Loucy (cell line): Measurements from ENCODE around the gene TMEM69.

ENCODE experiments used
- H2AFZ ChIP-seq: fragments of 200-600 bp; sonication (generic); 2 replicates; pipeline ENCODE4 v1.6.0; 2016; ENCODE audit warnings: antibody characterized with exemption, mild to moderate bottlenecking, low read length, moderate library complexity
- H3F3A ChIP-seq: fragments of 200-600 bp; 2 replicates; pipeline ENCODE4 v1.6.0; 2016; ENCODE audit warnings: antibody characterized with exemption, low read depth, mild to moderate bottlenecking
- H3K27me3 ChIP-seq: fragments of 200-600 bp; sonication (generic); 2 replicates; pipeline ENCODE4 v1.6.1; 2014; ENCODE audit warnings: low read length, mild to moderate bottlenecking; ENCODE audit not compliant: insufficient read depth, poor library complexity, severe bottlenecking
- H3K36me3 ChIP-seq: fragments of 200-600 bp; sonication (generic); 2 replicates; pipeline ENCODE4 v1.6.1; 2016; ENCODE audit warnings: low read length; ENCODE audit not compliant: insufficient read depth
- H3K4me1 ChIP-seq: fragments of 200-600 bp; sonication (generic); 2 replicates; pipeline ENCODE4 v1.5.1; 2014; ENCODE audit warnings: low read length, mild to moderate bottlenecking; ENCODE audit not compliant: insufficient read depth, poor library complexity, severe bottlenecking
- H3K4me2 ChIP-seq: fragments of 200-600 bp; sonication (generic); 2 replicates; pipeline ENCODE4 v1.6.0; 2014; ENCODE audit warnings: antibody characterized with exemption, low read length, low read depth, mild to moderate bottlenecking; ENCODE audit not compliant: poor library complexity, severe bottlenecking
- H3K4me3 ChIP-seq: fragments of 200-600 bp; sonication (generic); 2 replicates; pipeline ENCODE4 v1.5.1; 2014; ENCODE audit warnings: low read length, mild to moderate bottlenecking, mixed read lengths; ENCODE audit not compliant: poor library complexity, severe bottlenecking
- H3K79me2 ChIP-seq: fragments of 200-600 bp; sonication (generic); 2 replicates; pipeline ENCODE4 v1.6.1; 2014; ENCODE audit warnings: low read length; ENCODE audit not compliant: insufficient read depth
- H3K9ac ChIP-seq: fragments of 200-600 bp; sonication (generic); 2 replicates; pipeline ENCODE4 v1.6.0; 2014; ENCODE audit warnings: mild to moderate bottlenecking, low read depth, low read length, moderate library complexity; ENCODE audit not compliant: poor library complexity, severe bottlenecking
- H3K9me2 ChIP-seq: fragments of 200-600 bp; sonication (generic); replicated peaks from 2 replicates; pipeline ENCODE4 v1.6.1; 2016; ENCODE audit warnings: low read depth, low read length, mixed read lengths
- H3K9me3 ChIP-seq: fragments of 200-600 bp; sonication (generic); 2 replicates; pipeline ENCODE4 v1.6.1; 2014; ENCODE audit warnings: mild to moderate bottlenecking, antibody characterized with exemption, low read length, low read depth; ENCODE audit not compliant: insufficient read depth
- H4K20me1 ChIP-seq: fragments of 200-600 bp; sonication (generic); 2 replicates; pipeline ENCODE4 v1.6.0; 2014; ENCODE audit warnings: antibody characterized with exemption, low read length, mild to moderate bottlenecking; ENCODE audit not compliant: insufficient read depth, poor library complexity, severe bottlenecking
- CTCF ChIP-seq: fragments of 200-600 bp; sonication (generic); conservative IDR thresholded peaks from 2 replicates; pipeline ENCODE4 v1.5.1; 2014; ENCODE audit warnings: mild to moderate bottlenecking, antibody characterized with exemption, low read length
- EZH2phosphoT487 ChIP-seq: fragments of 200-600 bp; IDR thresholded peaks from 2 replicates; pipeline ENCODE4 v1.6.1; 2018; ENCODE audit warnings: antibody characterized with exemption, mild to moderate bottlenecking, moderate library complexity, borderline replicate concordance

The TMEM69 gene

GRCh38 chr1:45643978-45644377 lies 44.0 kb upstream of the TMEM69 start:
- Histone ChIP-seq H3K4me1 (no peaks in the 10 kb centered on the region), H3K27me3 (no peaks in the 10 kb centered on the region), H3K9ac (no peak overlapping the region), H3F3A (no peaks in the 10 kb centered on the region), H2AFZ (no peak overlapping the region), H3K4me2 (no peak overlapping the region), H4K20me1 (peaks cover 4% of the 10 kb centered on the region), H3K36me3 (peaks cover 63% of the 10 kb centered on the region), H3K9me3 (no peaks in the 10 kb centered on the region), H3K9me2 (no peaks in the 10 kb centered on the region), H3K4me3 (no peak overlapping the region), H3K79me2 (peaks cover 10% of the 10 kb centered on the region; the same call in 1 of the 2 replicates)
- TF ChIP-seq CTCF (peak; percentile 51), EZH2phosphoT487 (no peak)

DNA sequence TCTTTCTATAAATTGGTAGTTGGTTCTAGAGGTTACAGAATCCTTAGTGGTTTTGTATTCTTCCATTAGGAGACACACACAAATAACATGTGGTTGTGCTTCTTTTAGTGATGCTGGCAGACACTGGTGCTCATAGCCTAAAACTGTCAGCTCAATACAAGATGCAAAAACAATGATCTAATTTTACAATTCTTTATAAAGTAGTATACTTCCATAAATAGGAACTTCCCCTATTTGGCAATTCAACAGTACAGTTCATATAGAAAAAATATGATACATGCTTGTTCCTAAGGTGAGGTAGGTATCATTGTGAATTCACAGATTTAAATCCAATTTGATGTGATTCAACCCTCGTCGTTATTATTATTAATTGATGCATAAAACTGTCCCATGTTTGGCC lies 43.3 kb upstream of the TMEM69 start:
- Histone ChIP-seq H3K9ac (no peak overlapping the region), H3K27me3 (no peaks in the 10 kb centered on the region), H3K4me2 (no peak overlapping the region), H3K4me1 (no peaks in the 10 kb centered on the region), H4K20me1 (peaks cover 5% of the 10 kb centered on the region), H3K4me3 (no peak overlapping the region), H3K79me2 (peaks cover 11% of the 10 kb centered on the region; the same call in 1 of the 2 replicates), H3K9me2 (no peaks in the 10 kb centered on the region), H3K36me3 (peaks cover 65% of the 10 kb centered on the region; the same call in 1 of the 2 replicates), H3K9me3 (no peaks in the 10 kb centered on the region), H3F3A (no peaks in the 10 kb centered on the region), H2AFZ (no peak overlapping the region)
- TF ChIP-seq EZH2phosphoT487 (no peak), CTCF (no peak)

GRCh38 chr1:45647248-45648021 lies 40.5 kb upstream of the TMEM69 start:
- Histone ChIP-seq H3K9ac (no peak overlapping the region), H3K4me3 (no peak overlapping the region), H3K79me2 (peaks cover 11% of the 10 kb centered on the region; the same call in 1 of the 2 replicates), H3K4me2 (no peak overlapping the region), H3K27me3 (no peaks in the 10 kb centered on the region), H2AFZ (no peak overlapping the region), H3F3A (no peaks in the 10 kb centered on the region), H3K9me3 (no peaks in the 10 kb centered on the region), H3K9me2 (no peaks in the 10 kb centered on the region), H3K36me3 (peaks cover 67% of the 10 kb centered on the region), H4K20me1 (peaks cover 15% of the 10 kb centered on the region), H3K4me1 (no peaks in the 10 kb centered on the region)
- TF ChIP-seq CTCF: no peak
- no peak for TF ChIP-seq EZH2phosphoT487
